ENCODE measurements around the gene COA1.

GRCh38 chr7:43695365-43695764 is 34.0 kb downstream of the COA1 start:
- TF ChIP-seq CTCF (IDR thresholded peaks at IDR 0.05; ENCODE audit: extremely low read depth in 1 of 2, insufficient read depth in 1 of 2, low read depth in 1 of 2, low read length in 2 of 2): no peak
- TF ChIP-seq POLR2A (IDR thresholded peaks at IDR 0.05; ENCODE audit: low read depth, low read length): no peak
- no peak for TF ChIP-seq POLR2AphosphoS5 (IDR thresholded peaks at IDR 0.05; ENCODE audit: insufficient read depth, low read depth, low read length)
- TF ChIP-seq EZH2 (IDR thresholded peaks at IDR 0.05; ENCODE audit: borderline replicate concordance, low read depth, low read length, severe bottlenecking): no peak
- no peak for TF ChIP-seq MAX (IDR thresholded peaks at IDR 0.05; ENCODE audit: insufficient read depth, insufficient read length)
- no peak for TF ChIP-seq MYC (IDR thresholded peaks at IDR 0.05; ENCODE audit: low read depth, low read length)
- TF ChIP-seq GATA2 (IDR thresholded peaks at IDR 0.05; ENCODE audit: insufficient read depth, insufficient read length, low read depth, low read length): no peak
